ENCODE measurements around the gene ZNF280C. TPM values are rescaled to one million over a fixed set of nuclear protein-coding genes. Genes with fewer than 3 reads are reported as not detected.
"Not testable (repeated sequence)": the region's sequence is repeated elsewhere in the genome, so short reads cannot be mapped to it uniquely, and the experiment has no call there.

The ZNF280C gene
- total RNA-seq (2014; rRNA removed; shearing (Covaris generic)), result 5.6 and 7.5 TPM in 2 replicates
- 8.2 and 10.1 TPM in 2 replicates for polyA plus RNA-seq (2015; cell fraction: cytosol; rRNA removed)
- polyA plus RNA-seq (2015; cell fraction: nucleus; rRNA removed), result 21.7 and 23.3 TPM in 2 replicates

DNA sequence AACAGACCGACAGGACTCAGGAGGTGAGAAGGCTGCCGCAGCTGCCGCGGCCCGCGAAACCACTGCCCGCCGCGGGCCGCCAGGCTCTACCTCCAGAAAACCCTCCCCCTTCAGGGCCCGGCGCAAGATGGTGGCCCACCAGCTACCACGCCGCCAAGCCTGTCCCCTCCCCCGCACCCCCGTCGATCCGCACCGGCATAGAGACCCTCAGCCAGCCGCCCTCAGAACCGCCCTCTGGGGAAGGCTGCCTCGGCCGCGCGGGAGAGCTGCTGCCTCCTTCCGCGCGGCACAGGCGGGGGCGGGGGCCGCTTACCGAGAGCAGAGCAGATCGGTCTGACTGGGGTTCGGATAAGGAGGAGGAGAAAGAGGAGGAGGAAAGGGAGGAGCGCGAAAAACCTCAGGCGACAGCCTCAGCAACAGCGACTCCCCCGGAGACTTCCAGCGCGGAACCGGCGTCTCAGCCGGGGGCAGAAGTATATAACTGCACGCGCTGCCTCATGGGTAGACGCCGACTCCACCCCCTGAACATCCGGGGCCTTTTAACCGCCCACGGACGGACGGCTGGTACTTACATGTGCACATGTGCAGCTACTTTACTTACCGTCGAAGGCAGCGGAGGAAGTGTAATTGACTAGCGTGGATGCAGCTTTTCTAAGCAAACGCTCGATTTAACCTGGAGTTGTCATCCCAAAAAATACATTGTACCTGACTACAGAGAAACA is at the start of gene ZNF280C:
Gene ZNF280C (minus strand): TSS at position 451 of the 722 bp plus-strand sequence. CDS start 8,450 bp downstream, outside the sequence.
- peak; percentile 96 for DNase-seq (ENCODE audit: low read depth)

GRCh38 chrX:130304587-130305368 is 36.1 kb upstream of the ZNF280C start:
- DNase-seq (ENCODE audit: low read depth), result no peak

DNA sequence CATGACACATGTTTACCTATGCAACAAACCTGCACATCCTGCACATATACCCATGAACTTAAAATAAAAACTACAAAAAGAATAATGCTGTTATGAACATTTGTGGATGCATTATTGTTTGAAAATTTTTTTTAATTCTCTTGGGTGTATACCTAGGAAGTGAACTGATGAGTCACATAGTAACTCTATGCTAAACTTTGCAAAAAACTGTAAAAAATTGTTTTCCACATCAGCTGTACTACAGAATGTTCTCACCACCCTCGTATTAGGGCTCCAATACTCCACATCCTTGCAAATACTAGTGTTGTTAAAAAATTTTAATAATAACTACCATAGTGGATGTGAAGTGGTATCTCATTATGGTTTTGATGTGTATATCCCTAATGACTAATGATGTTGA is 33.3 kb upstream of the ZNF280C start:
- DNase-seq (ENCODE audit: low read depth), result no peak

DNA sequence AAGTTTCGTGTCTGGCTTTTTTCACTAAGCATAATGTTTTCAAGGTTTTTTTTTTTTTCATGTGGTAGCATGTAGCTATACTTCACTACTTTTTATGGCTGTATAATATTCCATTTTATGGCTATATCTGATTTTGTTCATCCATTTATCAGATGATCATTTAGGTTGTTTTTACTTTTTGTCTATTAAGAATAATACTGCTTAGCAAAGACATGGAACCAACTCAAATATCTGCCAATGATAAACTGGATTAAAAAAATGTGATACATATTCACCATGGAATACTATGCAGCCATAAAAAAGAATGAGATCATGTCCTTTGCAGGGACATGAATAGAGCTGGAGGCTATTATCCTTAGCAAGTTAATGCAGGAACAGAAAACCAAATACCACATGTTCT is 32.7 kb upstream of the ZNF280C start:
- DNase-seq (ENCODE audit: low read depth), result no peak

DNA sequence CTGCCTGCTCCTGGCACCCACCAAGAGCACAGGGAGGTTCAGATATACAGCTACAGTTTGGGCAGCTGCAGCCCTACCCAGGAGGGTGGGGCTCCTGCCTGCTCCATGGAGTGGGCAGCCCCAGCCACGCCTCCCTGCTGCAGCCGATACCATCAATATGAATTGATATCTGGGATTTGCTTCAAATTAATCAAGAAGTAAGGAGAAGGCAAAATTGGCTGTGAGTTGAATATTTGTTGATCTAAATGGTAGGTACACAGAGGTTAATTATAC is 31.2 kb upstream of the ZNF280C start:
- DNase-seq (ENCODE audit: low read depth), result no peak

DNA sequence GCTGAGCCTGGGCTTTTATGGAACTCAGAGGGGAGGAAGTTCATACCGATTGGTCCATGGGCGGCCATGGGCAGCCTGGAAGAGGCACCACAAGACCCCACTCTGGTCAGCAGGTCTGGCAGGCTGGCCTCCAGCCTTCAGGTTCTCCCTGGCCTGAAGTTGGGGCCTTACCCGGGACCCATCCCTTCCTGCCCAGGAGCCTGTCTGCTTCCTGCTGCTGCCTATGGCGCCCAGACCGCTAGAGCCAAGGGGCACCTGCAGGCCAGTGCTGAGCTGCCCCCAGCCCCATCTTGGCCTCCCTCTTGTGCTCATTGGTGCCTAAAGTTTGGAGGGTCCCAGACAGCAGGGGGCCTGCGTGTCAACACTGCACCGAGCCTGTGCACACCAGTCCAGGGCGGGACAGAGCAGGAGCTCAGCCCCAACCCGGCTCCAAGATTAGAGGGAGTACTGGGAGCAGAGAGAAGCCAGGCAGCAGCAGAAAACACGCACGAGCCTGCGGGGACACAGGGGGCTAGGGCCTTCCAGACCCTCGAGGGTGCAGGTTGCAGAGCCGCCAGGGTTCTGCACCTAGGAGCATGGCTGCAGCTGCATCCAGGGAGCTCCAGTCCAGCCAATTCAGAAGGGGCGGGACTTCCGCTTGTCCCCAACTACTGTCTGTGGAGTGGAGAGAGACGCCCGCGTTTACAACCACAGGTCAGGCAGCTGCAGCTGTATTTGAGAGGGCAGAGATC is 30.7 kb upstream of the ZNF280C start:
- DNase-seq (ENCODE audit: low read depth), result no peak

DNA sequence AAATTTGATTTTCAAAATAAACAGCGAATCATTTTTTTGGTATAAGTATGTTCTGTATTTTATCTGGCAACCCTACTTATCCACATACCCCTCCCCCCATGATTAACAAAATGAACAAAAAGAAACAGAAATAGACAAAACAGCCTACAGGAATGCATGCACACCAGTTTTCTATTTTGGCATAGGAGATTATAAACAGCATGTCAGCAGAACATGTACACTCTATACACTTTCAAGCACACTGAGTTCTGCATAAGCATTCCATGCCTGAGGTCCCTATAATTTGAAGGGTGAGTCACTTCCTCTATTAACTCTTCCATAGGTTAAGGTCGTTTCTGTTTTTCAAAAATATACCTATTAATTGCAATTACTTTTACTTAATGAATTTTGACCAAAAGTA is 28.0 kb upstream of the ZNF280C start:
- peak; percentile 6 for DNase-seq (ENCODE audit: low read depth)

GRCh38 chrX:130296297-130296678 is 27.6 kb upstream of the ZNF280C start:
- DNase-seq (ENCODE audit: low read depth), result no peak

- DNase-seq (ENCODE audit: low read depth), result no peak
These were observed 27.0 kb upstream of the ZNF280C start for GRCh38 chrX:130295519-130296296.

DNA sequence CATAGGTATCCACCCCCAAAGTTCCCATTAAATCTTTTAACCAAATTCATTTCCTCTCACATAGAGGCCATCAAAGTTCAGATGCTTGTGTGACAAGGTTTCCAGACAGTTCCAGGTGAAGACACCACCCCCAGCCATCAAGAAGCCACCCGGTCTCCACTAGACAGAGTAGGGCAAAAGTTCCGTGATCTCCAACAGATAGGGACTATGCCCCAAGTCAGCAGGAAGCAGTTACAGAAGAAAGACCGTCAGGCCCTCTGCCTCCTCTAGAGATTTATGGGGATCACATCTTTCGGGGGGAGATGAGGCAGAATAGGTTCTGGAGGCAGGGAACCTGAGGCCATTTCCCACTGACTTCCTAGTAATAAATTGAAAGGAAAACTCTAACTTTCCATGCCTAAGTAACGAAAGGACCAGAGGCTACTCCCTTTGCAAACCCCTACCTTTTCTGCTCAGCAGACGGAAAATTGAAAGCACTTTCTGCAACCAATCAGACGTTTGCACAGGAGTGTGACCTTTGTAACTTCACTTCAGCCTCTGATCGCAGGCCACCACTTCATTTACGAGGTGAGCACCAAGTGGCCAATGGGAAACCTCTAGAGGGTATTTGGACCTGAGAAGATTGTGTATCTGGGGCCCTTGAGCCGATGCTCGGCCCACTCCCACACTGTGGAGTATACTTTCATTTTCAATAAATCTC is 18.5 kb upstream of the ZNF280C start:
- no peak for DNase-seq (ENCODE audit: low read depth)

DNA sequence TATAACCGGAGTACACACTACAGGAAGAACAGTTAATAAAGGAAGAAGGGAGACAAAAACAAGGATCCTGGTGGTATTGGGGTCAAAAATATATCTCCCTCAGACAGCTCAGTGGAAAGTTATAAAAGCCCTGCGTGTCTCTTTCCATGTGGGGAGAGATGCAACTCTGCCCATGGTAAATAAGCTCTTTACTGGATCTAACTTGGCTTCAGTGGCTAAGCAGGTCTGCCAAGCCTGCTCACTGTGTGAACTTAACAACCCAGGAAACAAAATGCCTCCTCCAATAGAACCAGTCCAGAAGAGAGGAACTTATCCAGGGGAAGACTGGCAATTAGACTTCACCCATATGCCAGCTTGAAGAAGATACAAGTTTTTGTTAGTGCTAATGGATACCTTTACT is 17.0 kb upstream of the ZNF280C start:
- no peak for DNase-seq (ENCODE audit: low read depth)

DNA sequence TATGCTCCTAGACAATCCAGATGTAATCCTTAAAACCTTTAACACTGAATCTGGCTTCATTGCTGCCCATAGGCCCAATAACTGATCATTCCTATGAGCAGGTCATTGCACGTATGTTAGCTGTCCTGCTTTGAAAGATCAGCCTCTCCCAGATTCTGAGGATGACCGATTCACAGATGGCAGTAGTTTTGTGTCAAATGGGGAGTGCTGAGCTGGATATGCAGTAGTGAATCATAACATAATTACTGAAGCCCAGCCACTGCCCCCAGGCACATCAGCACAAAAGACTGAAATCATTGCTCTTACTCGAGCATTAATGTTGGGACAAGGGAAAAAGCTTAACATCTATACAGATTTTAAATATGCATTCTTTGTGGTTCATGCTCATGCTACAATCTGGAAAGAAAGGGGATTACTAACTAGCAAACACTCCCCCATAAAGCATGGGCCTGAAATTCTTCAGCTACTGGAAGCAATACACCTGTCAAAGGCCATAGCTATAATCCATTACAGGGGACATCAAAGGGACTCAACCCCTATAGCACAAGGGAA is 16.4 kb upstream of the ZNF280C start:
- DNase-seq (ENCODE audit: low read depth), result no peak

DNA sequence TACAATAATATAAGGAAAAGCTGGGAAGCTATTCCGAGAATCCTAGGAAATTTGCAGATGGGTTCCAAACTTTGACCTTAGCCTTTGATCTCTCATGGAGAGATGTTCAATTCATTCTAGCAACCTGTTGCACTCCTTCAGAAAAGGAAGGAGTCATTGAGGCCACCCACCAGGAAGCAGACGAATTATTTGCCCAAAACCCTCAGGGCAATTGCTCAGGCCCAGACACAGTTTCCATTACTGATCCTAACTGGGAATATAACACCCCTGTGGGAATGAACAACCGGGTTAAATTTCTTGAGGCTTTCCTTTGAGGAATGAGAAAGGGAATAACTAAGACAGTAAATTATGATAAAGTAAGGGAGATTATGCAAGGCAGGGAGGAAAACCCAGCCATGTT is 13.5 kb upstream of the ZNF280C start:
- no peak for DNase-seq (ENCODE audit: low read depth)

GRCh38 chrX:130280901-130281300 is 12.2 kb upstream of the ZNF280C start:
- DNase-seq (ENCODE audit: low read depth), result no peak

DNA sequence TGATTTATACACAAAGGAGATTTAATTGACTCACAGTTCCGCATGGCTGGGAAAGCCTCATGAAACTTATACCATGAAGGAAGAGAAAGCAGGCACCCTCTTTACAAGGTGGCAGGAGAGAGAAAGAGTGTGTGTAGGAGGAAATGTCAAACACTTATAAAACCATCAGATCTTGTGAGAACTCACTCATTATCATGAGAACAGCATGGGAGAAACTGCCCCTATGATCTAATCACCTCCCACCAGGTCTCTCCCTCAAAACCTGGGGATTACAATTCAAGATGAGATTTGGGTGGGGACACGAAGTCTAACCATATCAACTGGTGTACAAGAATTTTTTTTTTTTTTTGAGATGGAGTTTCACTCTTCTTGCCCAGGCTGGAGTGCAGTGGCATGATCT is 3.6 kb upstream of the ZNF280C start:
- DNase-seq (ENCODE audit: low read depth), result not testable (repeated sequence)

DNA sequence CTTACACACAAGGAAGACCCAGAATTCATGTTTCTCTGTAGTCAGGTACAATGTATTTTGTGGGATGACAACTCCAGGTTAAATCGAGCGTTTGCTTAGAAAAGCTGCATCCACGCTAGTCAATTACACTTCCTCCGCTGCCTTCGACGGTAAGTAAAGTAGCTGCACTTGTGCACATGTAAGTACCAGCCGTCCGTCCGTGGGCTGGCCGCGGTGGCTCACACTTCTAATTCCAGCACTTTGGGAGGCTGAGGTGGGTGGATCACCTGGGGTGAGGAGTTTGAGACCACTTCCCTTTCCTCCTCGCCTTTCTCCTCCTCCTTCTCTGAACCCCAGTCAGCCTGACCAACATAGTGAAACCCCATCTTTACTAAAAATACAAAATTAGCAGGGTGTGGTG is 692 bp upstream of the ZNF280C start:
- DNase-seq (ENCODE audit: low read depth), result not testable (repeated sequence)

GRCh38 chrX:130267956-130268448 is 697 bp downstream of the ZNF280C start:
- DNase-seq (ENCODE audit: low read depth), result no peak

DNA sequence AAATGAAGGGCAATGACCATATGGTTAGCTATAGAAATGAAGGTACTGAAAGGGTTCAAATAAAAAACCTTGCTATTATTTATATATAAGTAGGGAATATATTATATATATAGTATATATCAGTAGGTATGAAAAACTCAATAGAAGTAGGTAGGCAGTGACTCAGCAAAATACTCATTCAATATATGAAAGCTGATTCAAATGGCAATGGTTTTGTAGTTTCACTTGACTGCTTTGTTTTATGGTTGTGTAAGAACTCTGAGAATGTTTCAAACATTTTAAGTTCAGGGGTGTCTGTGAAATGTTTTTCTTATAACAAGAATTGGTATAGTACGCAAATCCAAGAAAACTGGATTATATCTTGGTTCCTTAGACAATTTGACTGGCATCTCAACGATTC is 4.1 kb downstream of the ZNF280C start:
- no peak for DNase-seq (ENCODE audit: low read depth)

DNA sequence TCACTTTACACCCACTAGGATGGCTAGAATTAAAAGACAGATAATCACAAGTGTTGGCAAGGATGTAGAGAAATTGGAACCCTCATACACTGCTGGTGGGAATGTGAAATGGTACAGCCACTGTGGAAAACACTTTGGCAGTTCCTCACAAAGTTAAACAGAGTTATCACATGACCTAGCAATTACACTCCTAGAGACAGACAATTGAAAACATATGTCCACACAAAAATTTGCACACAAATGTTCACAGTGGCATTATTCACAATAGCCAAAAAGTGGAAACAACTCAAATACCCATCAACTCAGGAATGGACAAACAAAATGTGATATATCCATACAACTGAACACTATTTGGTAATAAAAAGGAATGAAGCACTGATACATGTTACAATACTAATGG is 5.7 kb downstream of the ZNF280C start:
- no peak for DNase-seq (ENCODE audit: low read depth)

DNA sequence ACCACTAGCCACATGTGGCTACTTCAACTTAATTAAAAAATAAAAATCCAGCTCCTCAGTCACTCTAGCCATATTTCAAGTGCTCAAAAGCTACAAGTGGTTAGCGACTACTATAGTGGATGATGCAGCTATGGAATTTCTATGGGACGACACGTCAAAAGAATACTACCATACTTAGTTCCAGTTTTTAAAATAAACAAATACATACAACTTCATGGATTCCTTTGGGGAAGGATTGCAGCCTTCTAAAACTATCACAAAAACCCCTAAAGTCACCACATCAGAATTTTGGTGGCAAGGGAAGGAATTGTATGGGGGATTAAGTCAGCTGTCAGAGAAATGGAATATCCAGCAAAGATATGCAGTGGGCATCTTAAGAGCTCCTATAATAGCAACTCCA is 6.5 kb downstream of the ZNF280C start:
- no peak for DNase-seq (ENCODE audit: low read depth)

Data from HT1080 (cell line).